Subcutaneous abdominal adipose tissue (tissue), 5 donors: ENCODE data around the gene CNTN5.

Experiments used
- H3K27ac ChIP-seq: one replicate; pipeline ENCODE4 v1.7.0; 2013; ENCODE audit warnings: low read depth, mild to moderate bottlenecking, inconsistent platforms, low read length, moderate library complexity
- H3K27me3 ChIP-seq, 5 donors: one replicate each; pipeline ENCODE4 v1.7.0; 2013; ENCODE audit warnings: low read length in 5 of 5, inconsistent platforms in 1 of 5; ENCODE audit not compliant: control insufficient read depth in 5 of 5, insufficient read depth in 4 of 5
- H3K36me3 ChIP-seq, 5 donors: one replicate each; pipeline ENCODE4 v1.7.0; 2013; ENCODE audit warnings: low read length in 5 of 5; ENCODE audit not compliant: control insufficient read depth in 5 of 5, insufficient read depth in 5 of 5
- H3K4me1 ChIP-seq, 5 donors: one replicate each; pipeline ENCODE4 v1.7.0; 2013; ENCODE audit warnings: low read length in 5 of 5, mild to moderate bottlenecking in 3 of 5, moderate library complexity in 1 of 5; ENCODE audit not compliant: control insufficient read depth in 5 of 5, insufficient read depth in 5 of 5
- H3K4me3 ChIP-seq, 5 donors: one replicate each; pipeline ENCODE4 v1.7.0; 2013; ENCODE audit warnings: low read length in 5 of 5, low read depth in 1 of 5
- H3K9ac ChIP-seq, 5 donors: one replicate each; pipeline ENCODE4 v1.7.0; 2013; ENCODE audit warnings: low read length in 5 of 5, mild to moderate bottlenecking in 4 of 5, moderate library complexity in 3 of 5
- H3K9me3 ChIP-seq, 5 donors: one replicate each; pipeline ENCODE4 v1.7.0; 2013; ENCODE audit warnings: low read length in 5 of 5; ENCODE audit not compliant: control insufficient read depth in 5 of 5
- donor health status: healthy.
- donor health status: healthy.
- donor health status: healthy.
- donor health status: healthy.
- donor health status: healthy.

The CNTN5 gene

GRCh38 chr11:99893811-99894210, 873.1 kb downstream of the CNTN5 start:
- H3K36me3 ChIP-seq = no peaks in the 10 kb centered on the region

GRCh38 chr11:99901175-99901574, 880.4 kb downstream of the CNTN5 start:
- Histone ChIP-seq H3K27me3 (no peaks in the 10 kb centered on the region), H3K27ac (no peak overlapping the region), H3K9me3 (peaks cover 0 to 17% (median 7%) of the 10 kb centered on the region in 5 donors), H3K4me1 (no peaks in the 10 kb centered on the region), H3K4me3 (no peak overlapping the region), H3K9ac (no peak overlapping the region), H3K36me3 (no peaks in the 10 kb centered on the region)

More at GRCh38 chr11:99893811-99894210, 873.1 kb downstream of the CNTN5 start:
- no peak overlapping the region for H3K27ac ChIP-seq
- no peak overlapping the region for H3K4me3 ChIP-seq
- no peak overlapping the region for H3K9ac ChIP-seq
- H3K4me1 ChIP-seq = no peaks in the 10 kb centered on the region
- no peaks in the 10 kb centered on the region for H3K27me3 ChIP-seq
- peaks cover 0 to 15% (median 12%) of the 10 kb centered on the region in 5 donors for H3K9me3 ChIP-seq

GRCh38 chr11:99911116-99911515, 890.4 kb downstream of the CNTN5 start:
- no peak overlapping the region for H3K27ac ChIP-seq
- no peaks in the 10 kb centered on the region for H3K27me3 ChIP-seq
- H3K9me3 ChIP-seq = no peaks in the 10 kb centered on the region
- no peak overlapping the region for H3K9ac ChIP-seq
- H3K4me3 ChIP-seq = no peak overlapping the region
- H3K36me3 ChIP-seq = no peaks in the 10 kb centered on the region
- H3K4me1 ChIP-seq = no peaks in the 10 kb centered on the region

- Histone ChIP-seq H3K4me3 (no peak overlapping the region), H3K4me1 (no peaks in the 10 kb centered on the region), H3K36me3 (no peaks in the 10 kb centered on the region), H3K9me3 (peaks cover 3 to 16% (median 9%) of the 10 kb centered on the region in 5 donors), H3K27ac (no peak overlapping the region), H3K9ac (no peak overlapping the region), H3K27me3 (no peaks in the 10 kb centered on the region)
Observed at GRCh38 chr11:99916078-99916477, 895.3 kb downstream of the CNTN5 start.

GRCh38 chr11:99918761-99919160, 898.0 kb downstream of the CNTN5 start:
- Histone ChIP-seq H3K4me3 (no peak overlapping the region), H3K27me3 (no peaks in the 10 kb centered on the region), H3K4me1 (no peaks in the 10 kb centered on the region), H3K9ac (no peak overlapping the region), H3K36me3 (no peaks in the 10 kb centered on the region), H3K27ac (no peak overlapping the region), H3K9me3 (peaks cover 3 to 16% (median 10%) of the 10 kb centered on the region in 5 donors)

GRCh38 chr11:99920956-99921355, 900.2 kb downstream of the CNTN5 start:
- H3K4me3 ChIP-seq = no peak overlapping the region
- H3K36me3 ChIP-seq = no peaks in the 10 kb centered on the region
- H3K4me1 ChIP-seq = no peaks in the 10 kb centered on the region
- no peak overlapping the region for H3K27ac ChIP-seq
- H3K9ac ChIP-seq = no peak overlapping the region
- peaks cover 3 to 16% (median 10%) of the 10 kb centered on the region in 5 donors for H3K9me3 ChIP-seq
- H3K27me3 ChIP-seq = no peaks in the 10 kb centered on the region

GRCh38 chr11:99925968-99926367, 905.2 kb downstream of the CNTN5 start:
- H3K27me3 ChIP-seq = no peaks in the 10 kb centered on the region
- H3K27ac ChIP-seq = no peak overlapping the region
- H3K36me3 ChIP-seq = no peaks in the 10 kb centered on the region
- no peak overlapping the region for H3K9ac ChIP-seq
- H3K9me3 ChIP-seq = peaks cover 0 to 15% (median 5%) of the 10 kb centered on the region in 5 donors
- no peak overlapping the region for H3K4me3 ChIP-seq
- H3K4me1 ChIP-seq = no peaks in the 10 kb centered on the region

GRCh38 chr11:99932684-99933083, 911.9 kb downstream of the CNTN5 start:
- Histone ChIP-seq H3K27me3 (no peaks in the 10 kb centered on the region), H3K27ac (no peak overlapping the region), H3K36me3 (no peaks in the 10 kb centered on the region), H3K9ac (no peak overlapping the region), H3K4me3 (no peak overlapping the region), H3K9me3 (peaks cover 0 to 13% (median 2%) of the 10 kb centered on the region in 5 donors), H3K4me1 (no peaks in the 10 kb centered on the region)

- no peaks in the 10 kb centered on the region for H3K4me1 ChIP-seq
- no peak overlapping the region for H3K27ac ChIP-seq
- H3K9ac ChIP-seq = no peak overlapping the region
- H3K4me3 ChIP-seq = no peak overlapping the region
- H3K27me3 ChIP-seq = no peaks in the 10 kb centered on the region
- H3K9me3 ChIP-seq = peaks cover 0 to 5% (median 0%) of the 10 kb centered on the region in 5 donors
- H3K36me3 ChIP-seq = no peaks in the 10 kb centered on the region
Observed at GRCh38 chr11:99934008-99934407, 913.3 kb downstream of the CNTN5 start.

- Histone ChIP-seq H3K4me3 (no peak overlapping the region), H3K4me1 (no peaks in the 10 kb centered on the region), H3K9me3 (peaks cover 0 to 2% (median 0%) of the 10 kb centered on the region in 5 donors), H3K9ac (no peak overlapping the region), H3K36me3 (no peaks in the 10 kb centered on the region), H3K27ac (no peak overlapping the region), H3K27me3 (no peaks in the 10 kb centered on the region)
Observed at GRCh38 chr11:99937330-99937729, 916.6 kb downstream of the CNTN5 start.

GRCh38 chr11:99952816-99953215, 932.1 kb downstream of the CNTN5 start:
- H3K9me3 ChIP-seq = no peaks in the 10 kb centered on the region
- H3K9ac ChIP-seq = no peak overlapping the region
- H3K36me3 ChIP-seq = no peaks in the 10 kb centered on the region

More at GRCh38 chr11:99952816-99953215, 932.1 kb downstream of the CNTN5 start:
- Histone ChIP-seq H3K4me3 (no peak overlapping the region), H3K27ac (no peak overlapping the region), H3K4me1 (no peaks in the 10 kb centered on the region), H3K27me3 (no peaks in the 10 kb centered on the region)
